ENCODE data around the gene XPO5.
"Not testable (repeated sequence)": the region's sequence is repeated elsewhere in the genome, so short reads cannot be mapped to it uniquely, and the experiment has no call there.

The XPO5 gene

GRCh38 chr6:43575772-43576551 is at the start of gene XPO5, which contains the start of gene POLH:
Gene XPO5, minus strand, starts transcription at chr6:43576038. Its CDS starts 174 bp downstream, at chr6:43575864.
Gene POLH, plus strand, starts transcription at chr6:43576185. Its CDS starts 6,135 bp downstream, at chr6:43582320.
- peak; percentile 88 for DNase-seq (ENCODE audit: low spot score)

GRCh38 chr6:43625393-43625992 is 49.7 kb upstream of the XPO5 start:
- DNase-seq (ENCODE audit: low spot score): no peak

- no peak for DNase-seq (ENCODE audit: low spot score)
Observed at GRCh38 chr6:43624786-43625288, 49.0 kb upstream of the XPO5 start.

- no peak for DNase-seq (ENCODE audit: low spot score)
Observed at GRCh38 chr6:43623880-43624785, 48.3 kb upstream of the XPO5 start.

GRCh38 chr6:43622541-43622940 is 46.7 kb upstream of the XPO5 start:
- DNase-seq (ENCODE audit: low spot score): no peak

GRCh38 chr6:43621836-43622180 is 46.0 kb upstream of the XPO5 start:
- no peak for DNase-seq (ENCODE audit: low spot score)

- DNase-seq (ENCODE audit: low spot score): no peak
Observed at GRCh38 chr6:43621078-43621835, 45.4 kb upstream of the XPO5 start.

GRCh38 chr6:43616725-43617472 is 41.1 kb upstream of the XPO5 start:
- DNase-seq (ENCODE audit: low spot score): no peak

GRCh38 chr6:43614396-43614730 is 38.5 kb upstream of the XPO5 start:
- no peak for DNase-seq (ENCODE audit: low spot score)

- no peak for DNase-seq (ENCODE audit: low spot score)
Observed at GRCh38 chr6:43613721-43614395, 38.0 kb upstream of the XPO5 start.

GRCh38 chr6:43610431-43610830 is 34.6 kb upstream of the XPO5 start:
- DNase-seq (ENCODE audit: low spot score): no peak

GRCh38 chr6:43609402-43609801 is 33.6 kb upstream of the XPO5 start:
- no peak for DNase-seq (ENCODE audit: low spot score)

- no peak for DNase-seq (ENCODE audit: low spot score)
Observed at GRCh38 chr6:43608807-43609206, 33.0 kb upstream of the XPO5 start.

- peak; percentile 88 for DNase-seq (ENCODE audit: low spot score)
Observed at GRCh38 chr6:43608310-43608763, 32.5 kb upstream of the XPO5 start.

- no peak for DNase-seq (ENCODE audit: low spot score)
Observed at GRCh38 chr6:43606019-43606418, 30.2 kb upstream of the XPO5 start.

- no peak for DNase-seq (ENCODE audit: low spot score)
Observed at GRCh38 chr6:43604174-43604573, 28.3 kb upstream of the XPO5 start.

- DNase-seq (ENCODE audit: low spot score): no peak
Observed at GRCh38 chr6:43600595-43600994, 24.8 kb upstream of the XPO5 start.

- no peak for DNase-seq (ENCODE audit: low spot score)
Observed at GRCh38 chr6:43593938-43594337, 18.1 kb upstream of the XPO5 start.

GRCh38 chr6:43589564-43589963 is 13.7 kb upstream of the XPO5 start:
- DNase-seq (ENCODE audit: low spot score): not testable (repeated sequence)

GRCh38 chr6:43588194-43588593 is 12.4 kb upstream of the XPO5 start:
- DNase-seq (ENCODE audit: low spot score): no peak

Data from cerebellar cortex (tissue), 1 donor.